ENCODE results near the gene NEIL1. TPM values are rescaled to one million over a fixed set of nuclear protein-coding genes. Genes with fewer than 3 reads are reported as not detected.

The NEIL1 gene
- total and polyA plus RNA-seq, 8 donors = 9.1 to 97.5 (median 23.2) TPM

- peaks cover 0 to 16% (median 8%) of the 10 kb centered on the region in 3 donors for H3K36me3 ChIP-seq
- FAIRE-seq = no peak
- no peak for TF ChIP-seq CTCF (IDR thresholded peaks at IDR 0.05)
These were observed 7.6 kb downstream of the NEIL1 start for GRCh38 chr15:75354454-75354853.

GRCh38 chr15:75355369-75355768 lies 8.5 kb downstream of the NEIL1 start:
- Histone ChIP-seq H3K4me1 (no peaks in the 10 kb centered on the region), H3K27ac (no peak overlapping the region), H3K4me3 (no peak overlapping the region), H3K9me3 (no peaks in the 10 kb centered on the region), H3K27me3 (no peaks in the 10 kb centered on the region), H3K36me3 (peaks cover 0 to 19% (median 8%) of the 10 kb centered on the region in 3 donors)
- no peak for TF ChIP-seq CTCF (IDR thresholded peaks at IDR 0.05)
- FAIRE-seq (no peak), ATAC-seq (no peak), DNase-seq (no peak)
- intact Hi-C loops (cut with DNase I) = no loop called here
- 92 to 98% methylated on average over 4 of the region's 4 CpGs for WGBS, 2 donors

More at GRCh38 chr15:75354454-75354853, 7.6 kb downstream of the NEIL1 start:
- H3K4me3 ChIP-seq = no peak overlapping the region
- DNase-seq = peak in 1 of 6 donors; percentile 46
- no peaks in the 10 kb centered on the region for H3K27me3 ChIP-seq
- intact Hi-C loops (cut with DNase I) = no loop called here
- no peaks in the 10 kb centered on the region for H3K4me1 ChIP-seq
- H3K9me3 ChIP-seq = no peaks in the 10 kb centered on the region
- H3K27ac ChIP-seq = no peak overlapping the region
- ATAC-seq = no peak
- 83 to 89% methylated on average over 7 of the region's 7 CpGs for WGBS, 2 donors

DNA sequence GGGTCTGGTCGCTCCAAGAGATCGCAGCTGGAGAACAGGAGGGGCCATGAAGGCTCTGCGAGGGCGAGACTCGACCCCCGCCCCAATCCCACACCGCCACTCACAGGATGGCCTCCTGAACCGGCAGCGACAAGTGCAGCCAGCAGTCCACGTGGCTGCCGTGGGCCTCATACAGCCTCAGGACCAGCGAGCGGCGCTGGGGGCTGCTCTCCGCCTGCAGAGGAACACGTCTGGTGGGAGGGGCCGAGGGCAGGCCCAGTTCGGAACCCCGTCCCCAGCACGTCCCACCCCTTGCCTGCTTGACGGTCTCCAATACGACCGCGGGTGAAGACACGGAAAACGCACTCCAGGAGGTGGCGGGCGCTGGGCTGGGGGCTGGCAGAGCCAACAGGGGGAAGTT lies 9.2 kb downstream of the NEIL1 start:
- intact Hi-C loops (cut with DNase I) = no loop called here
- no peaks in the 10 kb centered on the region for H3K4me1 ChIP-seq
- no peak for ATAC-seq
- H3K27ac ChIP-seq = no peak overlapping the region
- H3K4me3 ChIP-seq = no peak overlapping the region
- no peaks in the 10 kb centered on the region for H3K27me3 ChIP-seq
- 89 to 94% methylated on average over 28 of the region's 28 CpGs for WGBS, 2 donors
- TF ChIP-seq CTCF (IDR thresholded peaks at IDR 0.05) = no peak
- H3K9me3 ChIP-seq = no peaks in the 10 kb centered on the region
- no peak for DNase-seq
- no peak for FAIRE-seq
- peaks cover 0 to 24% (median 8%) of the 10 kb centered on the region in 3 donors for H3K36me3 ChIP-seq

DNA sequence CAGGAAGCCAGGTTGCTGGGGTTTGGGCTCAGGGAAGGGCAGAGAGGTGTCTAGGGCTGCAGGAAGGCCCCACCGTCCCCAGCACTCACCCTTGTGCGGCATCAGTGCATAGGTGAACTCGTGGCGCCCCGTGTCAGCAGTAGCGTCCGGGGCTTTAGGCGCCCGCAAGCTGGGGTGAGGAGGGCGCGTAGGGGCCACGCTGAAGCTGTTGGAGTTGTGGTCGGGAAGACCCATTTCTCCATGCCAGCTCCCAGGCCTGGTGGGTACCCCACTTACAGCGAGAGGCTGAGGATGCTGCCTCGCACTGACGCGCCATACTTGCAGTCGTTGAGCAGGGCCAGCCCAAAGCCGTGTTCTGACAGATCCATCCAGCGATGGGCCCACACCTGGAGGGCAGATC lies 9.7 kb downstream of the NEIL1 start:
- Histone ChIP-seq H3K4me1 (no peaks in the 10 kb centered on the region), H3K27ac (no peak overlapping the region), H3K9me3 (no peaks in the 10 kb centered on the region), H3K27me3 (no peaks in the 10 kb centered on the region), H3K4me3 (no peak overlapping the region), H3K36me3 (peaks cover 0 to 29% (median 8%) of the 10 kb centered on the region in 3 donors)
- no peak for FAIRE-seq
- intact Hi-C loops (cut with DNase I) = no loop called here
- no peak for ATAC-seq
- 96 to 98% methylated on average over 20 of the region's 20 CpGs for WGBS, 2 donors
- no peak for TF ChIP-seq CTCF (IDR thresholded peaks at IDR 0.05)
- no peak for DNase-seq

- DNase-seq (peak in 1 of 6 donors; percentile 4), ATAC-seq (no peak), FAIRE-seq (no peak)
- no peak overlapping the region for H3K4me3 ChIP-seq
- H3K27me3 ChIP-seq = no peaks in the 10 kb centered on the region
- H3K27ac ChIP-seq = no peak overlapping the region
- no peak for TF ChIP-seq CTCF (IDR thresholded peaks at IDR 0.05)
- WGBS, 2 donors = 94 to 96% methylated on average over 17 of the region's 17 CpGs
- H3K9me3 ChIP-seq = no peaks in the 10 kb centered on the region
- peaks cover 0 to 31% (median 8%) of the 10 kb centered on the region in 3 donors for H3K36me3 ChIP-seq
- H3K4me1 ChIP-seq = no peaks in the 10 kb centered on the region
- intact Hi-C loops (cut with DNase I) = no loop called here
These were observed 11.3 kb downstream of the NEIL1 start for GRCh38 chr15:75357976-75358673.

All from pancreas (tissue), 10 donors.